ENCODE data around the gene F10.

DNA sequence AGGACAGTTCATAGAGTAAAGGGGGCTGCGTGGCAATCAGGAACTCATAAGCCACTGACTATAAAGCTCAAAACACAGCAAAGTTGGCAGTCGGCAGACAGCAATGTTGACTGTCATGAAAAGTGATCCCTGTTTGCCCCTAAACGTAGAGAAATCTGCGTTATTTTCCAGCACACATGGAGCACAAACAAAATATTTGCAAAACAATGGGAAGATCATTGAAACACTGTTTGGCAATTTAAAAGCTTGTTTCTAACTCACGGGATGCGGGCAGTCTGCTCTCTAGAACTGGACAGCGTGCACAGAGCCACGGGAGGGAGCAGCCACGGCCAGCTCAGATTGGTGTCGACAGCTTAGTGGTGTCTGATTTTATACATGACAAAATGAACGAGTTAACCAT, 23.5 kb upstream of the F10 start:
- TF ChIP-seq, protein P1, sequence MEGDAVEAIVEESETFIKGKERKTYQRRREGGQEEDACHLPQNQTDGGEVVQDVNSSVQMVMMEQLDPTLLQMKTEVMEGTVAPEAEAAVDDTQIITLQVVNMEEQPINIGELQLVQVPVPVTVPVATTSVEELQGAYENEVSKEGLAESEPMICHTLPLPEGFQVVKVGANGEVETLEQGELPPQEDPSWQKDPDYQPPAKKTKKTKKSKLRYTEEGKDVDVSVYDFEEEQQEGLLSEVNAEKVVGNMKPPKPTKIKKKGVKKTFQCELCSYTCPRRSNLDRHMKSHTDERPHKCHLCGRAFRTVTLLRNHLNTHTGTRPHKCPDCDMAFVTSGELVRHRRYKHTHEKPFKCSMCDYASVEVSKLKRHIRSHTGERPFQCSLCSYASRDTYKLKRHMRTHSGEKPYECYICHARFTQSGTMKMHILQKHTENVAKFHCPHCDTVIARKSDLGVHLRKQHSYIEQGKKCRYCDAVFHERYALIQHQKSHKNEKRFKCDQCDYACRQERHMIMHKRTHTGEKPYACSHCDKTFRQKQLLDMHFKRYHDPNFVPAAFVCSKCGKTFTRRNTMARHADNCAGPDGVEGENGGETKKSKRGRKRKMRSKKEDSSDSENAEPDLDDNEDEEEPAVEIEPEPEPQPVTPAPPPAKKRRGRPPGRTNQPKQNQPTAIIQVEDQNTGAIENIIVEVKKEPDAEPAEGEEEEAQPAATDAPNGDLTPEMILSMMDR (conservative IDR thresholded peaks at IDR 0.05; ENCODE audit: low read depth in 2 of 2): no peak
- TF ChIP-seq POLR2AphosphoS5 (IDR thresholded peaks at IDR 0.05; ENCODE audit: low read depth) (no peak), EZH2 (IDR thresholded peaks at IDR 0.05; ENCODE audit: low read depth, unreplicated experiment) (no peak), EZH2phosphoT487 (IDR thresholded peaks at IDR 0.05; ENCODE audit: unreplicated experiment) (no peak), NANOG (IDR thresholded peaks at IDR 0.05; ENCODE audit: borderline replicate concordance) (no peak), CREB1 (CRISPR knock-in tag; IDR thresholded peaks at IDR 0.05; ENCODE audit: low read depth) (no peak)
- TF ChIP-seq, protein P2, sequence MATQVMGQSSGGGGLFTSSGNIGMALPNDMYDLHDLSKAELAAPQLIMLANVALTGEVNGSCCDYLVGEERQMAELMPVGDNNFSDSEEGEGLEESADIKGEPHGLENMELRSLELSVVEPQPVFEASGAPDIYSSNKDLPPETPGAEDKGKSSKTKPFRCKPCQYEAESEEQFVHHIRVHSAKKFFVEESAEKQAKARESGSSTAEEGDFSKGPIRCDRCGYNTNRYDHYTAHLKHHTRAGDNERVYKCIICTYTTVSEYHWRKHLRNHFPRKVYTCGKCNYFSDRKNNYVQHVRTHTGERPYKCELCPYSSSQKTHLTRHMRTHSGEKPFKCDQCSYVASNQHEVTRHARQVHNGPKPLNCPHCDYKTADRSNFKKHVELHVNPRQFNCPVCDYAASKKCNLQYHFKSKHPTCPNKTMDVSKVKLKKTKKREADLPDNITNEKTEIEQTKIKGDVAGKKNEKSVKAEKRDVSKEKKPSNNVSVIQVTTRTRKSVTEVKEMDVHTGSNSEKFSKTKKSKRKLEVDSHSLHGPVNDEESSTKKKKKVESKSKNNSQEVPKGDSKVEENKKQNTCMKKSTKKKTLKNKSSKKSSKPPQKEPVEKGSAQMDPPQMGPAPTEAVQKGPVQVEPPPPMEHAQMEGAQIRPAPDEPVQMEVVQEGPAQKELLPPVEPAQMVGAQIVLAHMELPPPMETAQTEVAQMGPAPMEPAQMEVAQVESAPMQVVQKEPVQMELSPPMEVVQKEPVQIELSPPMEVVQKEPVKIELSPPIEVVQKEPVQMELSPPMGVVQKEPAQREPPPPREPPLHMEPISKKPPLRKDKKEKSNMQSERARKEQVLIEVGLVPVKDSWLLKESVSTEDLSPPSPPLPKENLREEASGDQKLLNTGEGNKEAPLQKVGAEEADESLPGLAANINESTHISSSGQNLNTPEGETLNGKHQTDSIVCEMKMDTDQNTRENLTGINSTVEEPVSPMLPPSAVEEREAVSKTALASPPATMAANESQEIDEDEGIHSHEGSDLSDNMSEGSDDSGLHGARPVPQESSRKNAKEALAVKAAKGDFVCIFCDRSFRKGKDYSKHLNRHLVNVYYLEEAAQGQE (IDR thresholded peaks at IDR 0.05; ENCODE audit: unreplicated experiment): no peak
- TF ChIP-seq, protein P3, sequence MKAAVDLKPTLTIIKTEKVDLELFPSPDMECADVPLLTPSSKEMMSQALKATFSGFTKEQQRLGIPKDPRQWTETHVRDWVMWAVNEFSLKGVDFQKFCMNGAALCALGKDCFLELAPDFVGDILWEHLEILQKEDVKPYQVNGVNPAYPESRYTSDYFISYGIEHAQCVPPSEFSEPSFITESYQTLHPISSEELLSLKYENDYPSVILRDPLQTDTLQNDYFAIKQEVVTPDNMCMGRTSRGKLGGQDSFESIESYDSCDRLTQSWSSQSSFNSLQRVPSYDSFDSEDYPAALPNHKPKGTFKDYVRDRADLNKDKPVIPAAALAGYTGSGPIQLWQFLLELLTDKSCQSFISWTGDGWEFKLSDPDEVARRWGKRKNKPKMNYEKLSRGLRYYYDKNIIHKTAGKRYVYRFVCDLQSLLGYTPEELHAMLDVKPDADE (IDR thresholded peaks at IDR 0.05): no peak

Measured in GM23338 (cell line).